GM21367 (cell line): ENCODE results near the gene DGKK.
"Not testable (repeated sequence)": the region's sequence is repeated elsewhere in the genome, so short reads cannot be mapped to it uniquely, and the experiment has no call there.

Experiments
- ATAC-seq: cut with Tn5 transposase; IDR thresholded peaks from one replicate; pipeline ENCODE4 v1.9.1; 2021; ENCODE audit not compliant: unreplicated experiment

The DGKK gene

GRCh38 chrX:50432829-50433289 is 37.8 kb downstream of the DGKK start:
- ATAC-seq, result no peak

DNA sequence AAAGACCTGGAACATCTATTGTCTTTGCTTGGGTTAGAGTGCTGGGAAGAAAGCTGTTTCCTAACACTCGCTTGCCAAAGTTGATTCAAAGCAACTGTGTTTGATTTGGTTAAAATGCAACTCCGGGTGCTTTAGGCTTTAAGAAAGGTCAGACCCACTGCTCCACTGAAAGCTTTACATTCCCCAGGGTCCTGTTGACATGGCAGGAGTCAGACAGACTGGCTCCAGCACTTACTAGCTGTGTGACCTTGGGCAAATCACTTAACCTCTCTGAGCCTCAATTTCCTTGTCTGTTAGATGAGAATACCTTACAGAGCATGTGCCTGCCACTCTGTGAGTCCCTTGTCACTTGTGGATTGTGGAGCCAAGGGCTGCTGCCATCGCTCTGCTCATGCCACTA is 39.0 kb downstream of the DGKK start:
- ATAC-seq, result no peak

DNA sequence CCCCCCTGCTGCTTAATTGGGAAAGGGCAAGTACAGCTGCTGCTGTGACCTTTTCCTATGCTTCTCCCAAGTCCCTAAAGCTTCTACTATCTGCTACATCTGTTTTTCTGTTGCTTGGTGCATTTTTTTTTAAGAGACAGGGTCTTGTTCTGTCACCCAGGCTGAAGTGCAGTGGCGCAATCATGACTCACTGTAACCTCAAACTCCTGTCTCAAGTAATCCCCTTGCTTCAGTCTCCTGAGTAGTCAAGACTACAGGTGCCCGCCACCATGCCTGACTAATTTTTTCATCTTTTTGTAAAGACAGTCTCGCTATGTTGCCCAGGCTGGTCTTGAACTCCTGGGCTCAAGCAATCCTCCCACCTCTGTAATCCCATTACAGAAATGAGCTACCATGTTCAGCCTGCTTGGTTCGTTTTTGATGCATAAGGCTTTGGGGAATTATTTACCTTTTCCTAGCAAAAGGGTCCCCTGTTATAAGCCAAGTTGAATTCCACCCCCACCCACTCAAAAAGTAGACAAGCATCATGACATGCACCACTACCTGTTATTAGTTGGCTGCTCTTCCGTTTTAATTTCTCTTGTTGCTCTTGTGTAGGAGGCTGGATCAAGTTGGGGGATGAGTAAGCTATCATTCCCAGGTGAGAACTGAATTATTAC is 39.6 kb downstream of the DGKK start:
- no peak for ATAC-seq

- ATAC-seq, result no peak
These were observed 42.5 kb downstream of the DGKK start for GRCh38 chrX:50428174-50428573.

GRCh38 chrX:50407976-50408375 is 62.6 kb downstream of the DGKK start:
- ATAC-seq, result no peak

- no peak for ATAC-seq
These were observed 66.7 kb downstream of the DGKK start for GRCh38 chrX:50403903-50404302.

GRCh38 chrX:50402886-50403285 is 67.7 kb downstream of the DGKK start:
- ATAC-seq, result no peak

- ATAC-seq, result no peak
These were observed 76.7 kb downstream of the DGKK start for GRCh38 chrX:50393902-50394301.

DNA sequence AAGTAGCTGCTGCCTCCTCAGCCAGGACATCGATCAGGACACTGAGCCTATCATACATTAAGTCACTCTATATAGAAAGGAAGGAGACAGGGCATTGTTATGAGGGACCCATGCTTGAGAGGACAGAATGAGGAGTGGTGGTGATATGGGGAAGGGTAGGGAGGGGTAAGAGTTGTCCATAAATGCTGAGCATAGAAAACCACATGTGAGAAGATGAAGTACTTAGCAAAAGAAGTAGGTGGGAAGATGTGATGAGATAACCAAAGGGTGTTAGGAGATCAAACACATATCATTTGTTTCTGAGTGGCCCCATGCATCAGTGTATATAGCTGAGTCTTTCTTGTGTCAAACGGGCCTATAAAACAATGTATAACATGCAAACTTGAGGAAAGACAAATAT is 84.1 kb downstream of the DGKK start:
- no peak for ATAC-seq

DNA sequence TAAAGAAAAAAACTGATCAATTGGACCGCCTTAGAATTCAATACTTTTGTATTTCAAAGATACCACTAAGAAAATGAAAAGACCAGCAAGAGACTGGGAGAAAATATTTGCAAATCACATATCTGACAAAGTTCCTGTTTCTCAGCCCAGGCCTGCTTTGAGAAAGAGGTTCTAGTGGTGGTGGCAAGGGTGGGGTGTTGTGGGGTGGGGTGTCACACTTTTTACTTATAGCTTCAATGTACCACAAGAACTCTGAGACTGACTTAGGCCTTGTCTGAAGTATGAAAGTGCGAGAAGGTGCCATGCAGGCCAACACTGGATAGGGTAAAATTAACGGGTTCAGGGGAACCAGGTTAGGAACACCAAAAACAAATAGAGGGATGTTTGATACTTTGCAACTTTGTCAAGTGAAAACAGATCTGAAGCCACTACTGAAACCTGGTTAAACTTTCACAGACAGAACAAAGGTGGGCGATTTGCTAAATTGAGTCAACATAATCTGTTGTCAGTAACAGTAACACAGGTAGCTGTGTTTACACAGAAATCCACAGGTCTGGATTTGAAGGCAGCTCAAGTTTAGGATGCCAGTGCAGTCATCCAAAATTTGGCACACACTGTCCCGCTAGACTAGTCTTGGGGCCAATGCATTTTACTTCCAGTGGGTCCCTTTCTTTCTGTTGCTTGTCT is 88.8 kb downstream of the DGKK start:
- ATAC-seq, result no peak

DNA sequence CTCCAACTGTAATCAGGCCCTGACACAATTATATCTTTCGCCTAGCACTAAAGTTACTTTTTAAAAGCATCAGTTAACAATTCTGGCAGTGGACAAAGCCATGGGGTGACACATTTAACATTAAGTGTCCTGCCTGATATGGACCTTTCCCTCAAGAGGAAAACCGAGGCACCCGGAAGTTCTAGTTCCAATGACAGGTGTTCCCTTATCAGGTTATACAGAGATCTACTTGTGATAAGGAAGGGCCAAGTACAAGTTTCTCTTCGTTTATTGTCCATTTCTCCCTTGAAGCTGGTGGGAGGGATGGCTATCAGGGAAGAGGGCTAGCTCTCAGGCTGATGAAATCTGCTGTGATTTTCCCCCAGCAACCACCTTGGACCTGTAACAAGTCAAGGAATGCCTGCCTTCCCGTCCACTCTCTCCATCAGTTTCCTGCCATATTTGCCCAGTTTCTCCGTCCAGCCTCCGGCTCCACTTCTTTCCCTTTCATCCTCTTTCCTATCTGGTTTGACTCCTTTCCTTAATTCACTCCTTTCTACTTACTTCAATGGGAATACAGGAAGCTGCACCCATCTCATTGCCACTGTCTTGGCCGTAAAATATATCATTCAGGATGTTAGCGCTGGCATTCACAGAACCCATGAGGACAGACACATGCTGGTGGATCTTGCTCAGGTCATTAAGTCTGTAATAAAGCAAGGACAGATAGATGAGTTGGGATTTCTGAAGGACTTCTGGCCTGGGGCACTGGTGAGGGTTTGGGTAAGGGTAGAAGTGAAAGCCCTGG is 95.0 kb downstream of the DGKK start:
- ATAC-seq, result no peak

- ATAC-seq, result no peak
These were observed 97.7 kb downstream of the DGKK start for GRCh38 chrX:50372966-50373365.

GRCh38 chrX:50343917-50344316 is 126.7 kb downstream of the DGKK start:
- ATAC-seq, result no peak

- no peak for ATAC-seq
These were observed 137.3 kb downstream of the DGKK start for GRCh38 chrX:50333308-50333707.

- ATAC-seq, result not testable (repeated sequence)
These were observed 138.0 kb downstream of the DGKK start for GRCh38 chrX:50332668-50333067.

DNA sequence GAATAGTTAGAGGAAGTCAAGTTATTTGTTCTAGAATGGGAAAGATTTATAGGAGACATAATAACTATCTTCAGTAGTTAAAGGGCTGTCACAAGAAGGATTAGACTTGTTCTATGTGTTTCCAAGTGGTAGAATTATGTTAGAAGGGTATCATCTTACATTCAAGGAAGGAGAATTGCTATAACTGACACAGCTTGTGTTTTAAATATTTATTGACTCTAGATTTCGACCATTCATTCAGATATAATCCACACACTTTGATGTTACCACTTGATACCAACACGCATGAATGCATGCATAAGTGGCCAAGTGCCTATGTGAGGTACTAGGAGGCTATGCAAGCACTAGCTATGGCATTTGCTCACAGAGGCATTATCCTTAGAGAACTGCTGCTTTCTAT is 143.4 kb downstream of the DGKK start:
- no peak for ATAC-seq
